K562 (cell line): Measurements from ENCODE around the gene SLC9A1. TPM values are rescaled to one million over a fixed set of nuclear protein-coding genes. Genes with fewer than 3 reads are reported as not detected.

Experiments
- CCNT2 ChIP-seq: IDR thresholded peaks from 2 replicates; pipeline ENCODE4 v1.6.1; 2011; ENCODE audit warnings: borderline replicate concordance, low read depth, mild to moderate bottlenecking, moderate library complexity, mixed read lengths, low read length; ENCODE audit not compliant: insufficient read length; ENCODE audit errors: extremely low read depth
- CHAMP1 ChIP-seq: fragments of 450-650 bp; IDR thresholded peaks from 2 replicates; pipeline ENCODE4 v1.6.1; 2016; ENCODE audit warnings: mild to moderate bottlenecking
- CREB1 ChIP-seq, 2 experiments: sonication (generic) in 1 of 2; formaldehyde crosslinking in 1 of 2; IDR thresholded peaks; 2 replicates each; pipeline versions ENCODE4 v1.6.1 to v1.8.0; 2012 to 2022; ENCODE audit warnings: inconsistent platforms in 1 of 2, mild to moderate bottlenecking in 1 of 2, missing genetic modification reagents in 1 of 2, moderate library complexity in 1 of 2
- ETS2 ChIP-seq: IDR thresholded peaks from 2 replicates; pipeline ENCODE4 v1.6.1; 2016; ENCODE audit warnings: borderline replicate concordance, missing genetic modification characterization, mild to moderate bottlenecking, moderate library complexity, missing compliant biosample characterization; ENCODE audit not compliant: poor library complexity, severe bottlenecking
- EZH2 ChIP-seq: IDR thresholded peaks from 2 replicates; pipeline ENCODE4 v1.6.1; 2012; ENCODE audit warnings: low read depth, mild to moderate bottlenecking, inconsistent platforms, low read length, borderline replicate concordance
- LCOR ChIP-seq: sonication (generic); formaldehyde crosslinking; IDR thresholded peaks from 2 replicates; pipeline ENCODE4 v1.8.0; 2022; ENCODE audit warnings: mild to moderate bottlenecking, missing genetic modification reagents
- POLR2AphosphoS2 ChIP-seq: IDR thresholded peaks from 2 replicates; pipeline ENCODE4 v1.6.1; 2012; ENCODE audit warnings: low read length, improper control_type of control experiment
- RB1 ChIP-seq: fragments of 450-650 bp; IDR thresholded peaks from 2 replicates; pipeline ENCODE4 v1.6.1; 2017; ENCODE audit warnings: low read depth, mild to moderate bottlenecking
- SRSF3 ChIP-seq: fragments of 200-400 bp; formaldehyde crosslinking; IDR thresholded peaks from 2 replicates; pipeline ENCODE4 v1.6.1; 2016; ENCODE audit warnings: mild to moderate bottlenecking, low read length, moderate library complexity; ENCODE audit not compliant: insufficient read depth
- TCF7 ChIP-seq: sonication (generic); IDR thresholded peaks from 2 replicates; pipeline ENCODE4 v1.6.1; 2016; ENCODE audit warnings: antibody characterized with exemption, borderline replicate concordance
- ZFPM2 ChIP-seq: fragments of 250-450 bp; sonication (Bioruptor Pico); IDR thresholded peaks from 2 replicates; pipeline ENCODE4 v1.5.1; 2022; ENCODE audit warnings: mild to moderate bottlenecking
- ZNF668 ChIP-seq: fragments of 250-450 bp; sonication (Bioruptor Pico); IDR thresholded peaks from 2 replicates; pipeline ENCODE4 v1.8.0; 2022; ENCODE audit warnings: mild to moderate bottlenecking, inconsistent platforms
- polyA plus RNA-seq, 8 experiments: library from polyadenylated mRNA; depleted of rRNA in 4 of 8; stranded (reverse) in 5 of 8; unstranded in 3 of 8; fragments of >200 nt; fragmentation: Nextera tagmentation in 2 of 8; fragmentation: Illumina TruSeq in 1 of 8; extraction: Ambion mirVana in 2 of 8; extraction: Trizol in 1 of 8; gene quantifications; 2 replicates each; pipeline versions ENCODE4 v1.2.1 to v1.2.3, GENCODE V29; 2011 to 2014; ENCODE audit warnings: inconsistent platforms in 1 of 8, missing spikeins in 1 of 8
- total RNA-seq, 7 experiments: library from RNA; depleted of rRNA in 6 of 7; stranded (reverse); fragments of >200 nt in 6 of 7; fragmentation: Illumina TruSeq in 2 of 7; extraction: Trizol in 2 of 7; gene quantifications; 2 replicates each; pipeline versions ENCODE4 v1.2.1 to v1.2.3, GENCODE V29; 2011 to 2021; ENCODE audit warnings: low replicate concordance in 1 of 7
- TF ChIP-seq, protein P1 (sequence below): fragments of 250-450 bp; sonication (Bioruptor Pico); IDR thresholded peaks from 2 replicates; pipeline ENCODE4 v1.5.0; 2021
- TF ChIP-seq, protein P2 (sequence below): fragments of 250-450 bp; sonication (Bioruptor Pico); IDR thresholded peaks from 2 replicates; pipeline ENCODE4 v1.4.0; 2020

The SLC9A1 gene
- total and polyA plus RNA-seq, 9 of the 15 experiments (the other 6 are each of a cell fraction or from before 2014, with no cell fraction given): 0.59 to 14.4 (median 2.0) TPM

DNA sequence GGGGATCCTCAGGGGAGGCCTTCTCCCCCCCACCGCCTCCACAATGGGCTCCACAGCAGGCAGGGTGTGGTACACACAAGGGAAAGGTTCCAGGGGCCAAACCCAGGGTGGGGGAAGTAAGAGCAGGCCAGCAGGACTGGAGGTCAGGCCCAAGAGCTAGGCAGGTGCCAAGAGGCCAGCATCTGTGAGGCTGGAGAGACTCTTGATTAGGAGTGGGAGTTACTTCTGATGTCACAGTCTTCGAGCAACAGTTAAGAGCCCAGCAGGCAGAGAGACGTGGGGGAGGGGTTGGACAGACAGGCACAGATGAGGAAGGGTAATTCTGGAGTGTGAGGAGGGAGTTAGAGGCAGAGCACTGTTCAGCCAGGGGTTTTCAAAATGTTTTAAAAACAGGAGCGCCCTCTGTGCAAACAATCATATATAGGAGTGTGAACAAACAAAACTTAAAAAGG, 55.8 kb downstream of the SLC9A1 start (continued):
- TF ChIP-seq ETS2 (no peak), CCNT2 (no peak), RB1 (no peak), CREB1 (IDR thresholded peaks at IDR 0.05) (peak; percentile 70), CREB1 (CRISPR knock-in tag; IDR thresholded peaks at IDR 0.05) (no peak; the same call in 1 of the 2 replicates), LCOR (CRISPR knock-in tag) (no peak), POLR2AphosphoS2 (no peak), SRSF3 (no peak), ZFPM2 (CRISPR knock-in tag) (no peak), CHAMP1 (no peak), TCF7 (no peak), EZH2 (no peak), ZNF668 (CRISPR knock-in tag) (no peak)
- TF ChIP-seq, protein P1, sequence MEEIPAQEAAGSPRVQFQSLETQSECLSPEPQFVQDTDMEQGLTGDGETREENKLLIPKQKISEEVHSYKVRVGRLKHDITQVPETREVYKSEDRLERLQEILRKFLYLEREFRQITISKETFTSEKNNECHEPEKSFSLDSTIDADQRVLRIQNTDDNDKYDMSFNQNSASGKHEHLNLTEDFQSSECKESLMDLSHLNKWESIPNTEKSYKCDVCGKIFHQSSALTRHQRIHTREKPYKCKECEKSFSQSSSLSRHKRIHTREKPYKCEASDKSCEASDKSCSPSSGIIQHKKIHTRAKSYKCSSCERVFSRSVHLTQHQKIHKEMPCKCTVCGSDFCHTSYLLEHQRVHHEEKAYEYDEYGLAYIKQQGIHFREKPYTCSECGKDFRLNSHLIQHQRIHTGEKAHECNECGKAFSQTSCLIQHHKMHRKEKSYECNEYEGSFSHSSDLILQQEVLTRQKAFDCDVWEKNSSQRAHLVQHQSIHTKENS (CRISPR knock-in tag): no peak
- TF ChIP-seq, protein P2, sequence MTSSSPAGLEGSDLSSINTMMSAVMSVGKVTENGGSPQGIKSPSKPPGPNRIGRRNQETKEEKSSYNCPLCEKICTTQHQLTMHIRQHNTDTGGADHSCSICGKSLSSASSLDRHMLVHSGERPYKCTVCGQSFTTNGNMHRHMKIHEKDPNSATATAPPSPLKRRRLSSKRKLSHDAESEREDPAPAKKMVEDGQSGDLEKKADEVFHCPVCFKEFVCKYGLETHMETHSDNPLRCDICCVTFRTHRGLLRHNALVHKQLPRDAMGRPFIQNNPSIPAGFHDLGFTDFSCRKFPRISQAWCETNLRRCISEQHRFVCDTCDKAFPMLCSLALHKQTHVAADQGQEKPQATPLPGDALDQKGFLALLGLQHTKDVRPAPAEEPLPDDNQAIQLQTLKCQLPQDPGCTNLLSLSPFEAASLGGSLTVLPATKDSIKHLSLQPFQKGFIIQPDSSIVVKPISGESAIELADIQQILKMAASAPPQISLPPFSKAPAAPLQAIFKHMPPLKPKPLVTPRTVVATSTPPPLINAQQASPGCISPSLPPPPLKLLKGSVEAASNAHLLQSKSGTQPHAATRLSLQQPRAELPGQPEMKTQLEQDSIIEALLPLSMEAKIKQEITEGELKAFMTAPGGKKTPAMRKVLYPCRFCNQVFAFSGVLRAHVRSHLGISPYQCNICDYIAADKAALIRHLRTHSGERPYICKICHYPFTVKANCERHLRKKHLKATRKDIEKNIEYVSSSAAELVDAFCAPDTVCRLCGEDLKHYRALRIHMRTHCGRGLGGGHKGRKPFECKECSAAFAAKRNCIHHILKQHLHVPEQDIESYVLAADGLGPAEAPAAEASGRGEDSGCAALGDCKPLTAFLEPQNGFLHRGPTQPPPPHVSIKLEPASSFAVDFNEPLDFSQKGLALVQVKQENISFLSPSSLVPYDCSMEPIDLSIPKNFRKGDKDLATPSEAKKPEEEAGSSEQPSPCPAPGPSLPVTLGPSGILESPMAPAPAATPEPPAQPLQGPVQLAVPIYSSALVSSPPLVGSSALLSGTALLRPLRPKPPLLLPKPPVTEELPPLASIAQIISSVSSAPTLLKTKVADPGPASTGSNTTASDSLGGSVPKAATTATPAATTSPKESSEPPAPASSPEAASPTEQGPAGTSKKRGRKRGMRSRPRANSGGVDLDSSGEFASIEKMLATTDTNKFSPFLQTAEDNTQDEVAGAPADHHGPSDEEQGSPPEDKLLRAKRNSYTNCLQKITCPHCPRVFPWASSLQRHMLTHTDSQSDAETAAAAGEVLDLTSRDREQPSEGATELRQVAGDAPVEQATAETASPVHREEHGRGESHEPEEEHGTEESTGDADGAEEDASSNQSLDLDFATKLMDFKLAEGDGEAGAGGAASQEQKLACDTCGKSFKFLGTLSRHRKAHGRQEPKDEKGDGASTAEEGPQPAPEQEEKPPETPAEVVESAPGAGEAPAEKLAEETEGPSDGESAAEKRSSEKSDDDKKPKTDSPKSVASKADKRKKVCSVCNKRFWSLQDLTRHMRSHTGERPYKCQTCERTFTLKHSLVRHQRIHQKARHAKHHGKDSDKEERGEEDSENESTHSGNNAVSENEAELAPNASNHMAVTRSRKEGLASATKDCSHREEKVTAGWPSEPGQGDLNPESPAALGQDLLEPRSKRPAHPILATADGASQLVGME (CRISPR knock-in tag): 0 out of 2 replicates have a peak, but pooled peaks have one; percentile 39
